Central memory CD4-positive, alpha-beta T cell (primary cell): Measurements from ENCODE around the gene DCXR.

Source experiments
- DNase-seq: peaks from one replicate; pipeline ENCODE4 v3.0.0; 2022

Gene DCXR

GRCh38 chr17:82036634-82037091, 834 bp downstream of the DCXR start:
- no peak for DNase-seq

- no peak for DNase-seq
These were observed 1.4 kb downstream of the DCXR start for GRCh38 chr17:82035956-82036633.

GRCh38 chr17:82035488-82035887, 2.0 kb downstream of the DCXR start:
- DNase-seq = no peak

- DNase-seq = no peak
These were observed 3.0 kb downstream of the DCXR start for GRCh38 chr17:82034371-82035011.

GRCh38 chr17:82033359-82034085, 4.0 kb downstream of the DCXR start:
- no peak for DNase-seq

- no peak for DNase-seq
These were observed 5.4 kb downstream of the DCXR start for GRCh38 chr17:82031885-82032627.

GRCh38 chr17:82031303-82031884, 6.1 kb downstream of the DCXR start, which contains the start of gene RAC3:
RAC3 (plus strand) TSS chr17:82031678; CDS start chr17:82031762, 84 bp downstream.
- no peak for DNase-seq

- peak; percentile 81 for DNase-seq
These were observed 6.8 kb downstream of the DCXR start for GRCh38 chr17:82030470-82031302.

GRCh38 chr17:82029990-82030469, 7.5 kb downstream of the DCXR start:
- no peak for DNase-seq

- DNase-seq = no peak
These were observed 8.1 kb downstream of the DCXR start for GRCh38 chr17:82029391-82029790.

GRCh38 chr17:82028966-82029365, 8.5 kb downstream of the DCXR start:
- DNase-seq = no peak

- no peak for DNase-seq
These were observed 9.3 kb downstream of the DCXR start for GRCh38 chr17:82028246-82028645.

- no peak for DNase-seq
These were observed 11.9 kb downstream of the DCXR start for GRCh38 chr17:82025401-82026107.

GRCh38 chr17:82024859-82025258, 12.6 kb downstream of the DCXR start:
- no peak for DNase-seq

- no peak for DNase-seq
These were observed 13.9 kb downstream of the DCXR start for GRCh38 chr17:82023447-82024241.

- peak; percentile 100 for DNase-seq
These were observed 14.5 kb downstream of the DCXR start, which contains the start of gene LRRC45 for GRCh38 chr17:82022981-82023446. LRRC45 (plus strand) TSS chr17:82023305; CDS start chr17:82023644, 339 bp downstream.

- DNase-seq = no peak
These were observed 15.1 kb downstream of the DCXR start, which contains the start of gene CENPX for GRCh38 chr17:82022310-82022980. CENPX (minus strand) TSS chr17:82022878; CDS start chr17:82022861, 17 bp downstream.

- no peak for DNase-seq
These were observed 15.6 kb downstream of the DCXR start for GRCh38 chr17:82021900-82022309.
